PC-9 (cell line): Measurements from ENCODE around the gene PCDH1. TPM values are rescaled to one million over a fixed set of nuclear protein-coding genes. Genes with fewer than 3 reads are reported as not detected.

Experiments
- BruUV-seq: library from RNA; stranded (reverse); fragments of 400-500 nt; replicated peaks from 2 replicates; lab custom pipeline; 2021; lab: Mats Ljungman, UMichigan
- CTCF ChIA-PET: fragments of 300-600 bp; sonication (Branson Sonifier 250); formaldehyde crosslinking; loops from one replicate; lab custom pipeline; 2022; ENCODE audit warnings: antibody characterized with exemption; lab: Charles Lee
- POLR2A ChIA-PET: fragments of 300-600 bp; sonication (Branson Sonifier 250); formaldehyde crosslinking; loops from one replicate; lab custom pipeline; 2022; ENCODE audit warnings: antibody characterized with exemption; ENCODE audit not compliant: unreplicated experiment; lab: Charles Lee
- DNase-seq, 2 experiments: peaks; one replicate each; pipeline versions ENCODE4 v3.0.0 to v3.0.0-alpha.2; 2015 to 2022; ENCODE audit warnings: mixed read lengths in 1 of 2
- H2AFZ ChIP-seq: fragments of 200-600 bp; sonication (generic); 2 replicates; pipeline ENCODE4 v1.8.1; 2017; ENCODE audit warnings: antibody characterized with exemption
- H3F3A ChIP-seq: fragments of 200-600 bp; sonication (generic); 2 replicates; pipeline ENCODE4 v1.8.1; 2017; ENCODE audit warnings: antibody characterized with exemption, mild to moderate bottlenecking, low read depth; ENCODE audit not compliant: insufficient read depth
- H3K27ac ChIP-seq: fragments of 200-600 bp; sonication (generic); 2 replicates; pipeline ENCODE4 v1.6.1; 2016; ENCODE audit warnings: mixed run types
- H3K27me3 ChIP-seq: fragments of 200-600 bp; sonication (generic); 2 replicates; pipeline ENCODE4 v1.6.1; 2016; ENCODE audit warnings: low read depth, mixed run types; ENCODE audit not compliant: insufficient read depth
- H3K36me3 ChIP-seq: fragments of 200-600 bp; sonication (generic); 2 replicates; pipeline ENCODE4 v1.6.1; 2016; ENCODE audit warnings: low read depth, mixed run types
- H3K4me1 ChIP-seq: fragments of 200-600 bp; sonication (generic); replicated peaks from 2 replicates; pipeline ENCODE4 v1.6.1; 2016; ENCODE audit warnings: mixed run types; ENCODE audit not compliant: insufficient read depth
- H3K4me2 ChIP-seq: fragments of 200-600 bp; sonication (generic); 2 replicates; pipeline ENCODE4 v1.6.1; 2017; ENCODE audit warnings: mixed run types
- H3K4me3 ChIP-seq: fragments of 200-600 bp; sonication (generic); 2 replicates; pipeline ENCODE4 v1.6.1; 2016; ENCODE audit warnings: mixed run types
- H3K79me2 ChIP-seq: fragments of 200-600 bp; sonication (generic); 2 replicates; pipeline ENCODE4 v1.6.1; 2017; ENCODE audit warnings: low read depth, mixed run types
- H3K9me2 ChIP-seq: fragments of 200-600 bp; sonication (generic); 2 replicates; pipeline ENCODE4 v1.8.1; 2017; ENCODE audit warnings: mild to moderate bottlenecking; ENCODE audit not compliant: insufficient read depth
- H3K9me3 ChIP-seq: fragments of 200-600 bp; sonication (generic); 2 replicates; pipeline ENCODE4 v1.8.1; 2016; ENCODE audit warnings: low read depth; ENCODE audit not compliant: insufficient read depth
- H4K20me1 ChIP-seq: fragments of 200-600 bp; sonication (generic); 2 replicates; pipeline ENCODE4 v1.8.1; 2017; ENCODE audit not compliant: insufficient read depth
- EZH2 ChIP-seq: fragments of 200-600 bp; sonication (generic); IDR thresholded peaks from 2 replicates; pipeline ENCODE4 v1.8.0; 2017; ENCODE audit warnings: antibody characterized with exemption, low read depth
- intact Hi-C: fragments of 100-400 bp; cut with micrococcal nuclease; formaldehyde crosslinking; loops from one replicate; pipeline ENCODE4 v1.10.0; 2022; ENCODE audit not compliant: unreplicated experiment
- total RNA-seq: library from RNA; stranded (reverse); gene quantifications from 2 replicates; pipeline ENCODE4 v1.2.3, GENCODE V29; 2021
- TF ChIP-seq, protein P1 (sequence below): fragments of 200-600 bp; sonication (generic); conservative IDR thresholded peaks from 2 replicates; pipeline ENCODE4 v1.6.1; 2017; ENCODE audit warnings: mixed run types, antibody characterized with exemption, mild to moderate bottlenecking, moderate library complexity

Gene PCDH1
- total RNA-seq, 1 experiment from 2014 or later, result 88.5 TPM

DNA sequence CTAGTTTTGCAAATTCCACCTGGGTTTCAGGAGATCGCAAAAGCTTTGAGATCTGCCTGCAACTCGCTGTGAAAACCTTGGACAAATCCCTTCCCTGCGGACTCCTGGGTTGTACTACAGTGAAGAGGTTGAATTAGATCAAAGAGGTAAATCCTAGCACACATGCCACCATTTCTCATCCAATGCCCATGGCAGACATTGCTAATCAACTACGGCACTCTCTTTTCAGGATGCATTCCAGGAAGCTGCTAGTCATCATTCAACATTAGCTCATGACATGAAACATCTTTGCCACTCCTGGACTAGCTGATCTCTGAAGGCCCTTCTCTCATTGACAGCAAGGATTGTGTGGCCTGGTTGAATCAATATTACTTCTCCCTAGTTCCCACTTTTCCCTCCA is 46.1 kb downstream of the PCDH1 start:
- H3K27me3 ChIP-seq, result no peaks in the 10 kb centered on the region
- no peaks in the 10 kb centered on the region for H3K9me2 ChIP-seq
- DNase-seq, result no peak
- POLR2A ChIA-PET, result interaction anchor here (0.8 kb wide), 1 partner anchor 38 kb away, joined by 3 read pairs; no protein-coding TSS in a partner anchor
- H3K9me3 ChIP-seq, result no peaks in the 10 kb centered on the region
- no peak overlapping the region for H3K27ac ChIP-seq
- H3K4me1 ChIP-seq, result peaks cover 41% of the 10 kb centered on the region
- no peak overlapping the region for H3K4me3 ChIP-seq
- H2AFZ ChIP-seq, result no peak overlapping the region
- H3F3A ChIP-seq, result peaks cover 40% of the 10 kb centered on the region
- H3K79me2 ChIP-seq, result no peaks in the 10 kb centered on the region
- TF ChIP-seq, protein P1, sequence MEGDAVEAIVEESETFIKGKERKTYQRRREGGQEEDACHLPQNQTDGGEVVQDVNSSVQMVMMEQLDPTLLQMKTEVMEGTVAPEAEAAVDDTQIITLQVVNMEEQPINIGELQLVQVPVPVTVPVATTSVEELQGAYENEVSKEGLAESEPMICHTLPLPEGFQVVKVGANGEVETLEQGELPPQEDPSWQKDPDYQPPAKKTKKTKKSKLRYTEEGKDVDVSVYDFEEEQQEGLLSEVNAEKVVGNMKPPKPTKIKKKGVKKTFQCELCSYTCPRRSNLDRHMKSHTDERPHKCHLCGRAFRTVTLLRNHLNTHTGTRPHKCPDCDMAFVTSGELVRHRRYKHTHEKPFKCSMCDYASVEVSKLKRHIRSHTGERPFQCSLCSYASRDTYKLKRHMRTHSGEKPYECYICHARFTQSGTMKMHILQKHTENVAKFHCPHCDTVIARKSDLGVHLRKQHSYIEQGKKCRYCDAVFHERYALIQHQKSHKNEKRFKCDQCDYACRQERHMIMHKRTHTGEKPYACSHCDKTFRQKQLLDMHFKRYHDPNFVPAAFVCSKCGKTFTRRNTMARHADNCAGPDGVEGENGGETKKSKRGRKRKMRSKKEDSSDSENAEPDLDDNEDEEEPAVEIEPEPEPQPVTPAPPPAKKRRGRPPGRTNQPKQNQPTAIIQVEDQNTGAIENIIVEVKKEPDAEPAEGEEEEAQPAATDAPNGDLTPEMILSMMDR, result no peak
- TF ChIP-seq EZH2, result no peak
- BruUV-seq, result no TSS peak
- CTCF ChIA-PET, result no interaction called here
- H4K20me1 ChIP-seq, result no peaks in the 10 kb centered on the region
- intact Hi-C loops, result loop anchor here (5.0 kb wide), 1 partner anchor 45 kb away; the partner anchor contains the start of gene PCDH1
- no peak overlapping the region for H3K4me2 ChIP-seq
- no peaks in the 10 kb centered on the region for H3K36me3 ChIP-seq

DNA sequence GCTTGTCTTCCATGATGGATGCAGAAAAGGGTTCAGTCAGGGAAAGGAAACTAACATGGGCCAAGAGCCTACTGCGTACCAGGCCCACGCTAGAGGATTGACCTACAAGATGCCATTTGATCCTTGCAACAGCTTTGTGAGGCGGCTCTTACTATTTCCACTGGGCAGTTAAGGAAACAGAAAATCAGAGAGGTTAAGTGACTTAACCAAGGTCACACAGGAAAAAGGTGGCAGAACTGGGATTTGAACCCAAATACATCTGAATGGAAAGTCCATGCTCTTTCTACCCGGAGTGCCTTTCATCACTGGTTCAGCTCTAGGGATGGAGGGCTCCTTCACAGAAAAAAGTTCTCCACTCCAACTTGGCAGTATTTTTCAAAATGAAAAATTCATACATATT is 50.0 kb downstream of the PCDH1 start:
- TF ChIP-seq, protein P1, result no peak
- no peak for TF ChIP-seq EZH2
- intact Hi-C loops, result no loop called here
- CTCF ChIA-PET, result no interaction called here

DNA sequence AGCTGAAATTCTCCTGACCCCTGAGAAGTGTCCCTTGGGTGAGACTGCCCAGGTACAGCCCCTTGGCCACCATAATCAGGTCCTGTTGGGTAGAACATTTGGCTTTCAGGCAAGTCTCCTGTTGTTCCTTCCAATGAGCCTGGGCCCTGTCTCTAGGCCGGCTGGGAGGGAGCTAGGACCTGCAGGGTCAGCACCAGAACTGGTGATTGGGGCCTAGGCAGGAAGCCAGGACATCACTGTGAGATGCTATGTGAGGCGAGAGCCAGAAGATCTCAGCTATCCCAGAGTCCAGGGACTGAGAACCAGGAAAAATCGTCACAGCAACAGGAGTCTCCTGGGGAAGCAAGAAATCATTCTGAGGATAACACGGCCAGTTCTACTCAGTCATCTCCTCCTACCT is 51.5 kb downstream of the PCDH1 start:
- BruUV-seq, result no TSS peak
- Histone ChIP-seq H3K9me3 (no peaks in the 10 kb centered on the region), H3K4me2 (no peak overlapping the region), H4K20me1 (no peaks in the 10 kb centered on the region), H3K79me2 (no peaks in the 10 kb centered on the region), H3K9me2 (no peaks in the 10 kb centered on the region), H3F3A (peaks cover 9% of the 10 kb centered on the region), H3K36me3 (no peaks in the 10 kb centered on the region), H3K27me3 (no peaks in the 10 kb centered on the region), H3K4me3 (no peak overlapping the region), H3K4me1 (peaks cover 9% of the 10 kb centered on the region), H3K27ac (no peak overlapping the region), H2AFZ (no peak overlapping the region)
- POLR2A ChIA-PET, result interaction anchor here (0.6 kb wide), 1 partner anchor 511 kb away, joined by 5 read pairs; no protein-coding TSS in a partner anchor
- no peak for DNase-seq
- no peak for TF ChIP-seq EZH2
- TF ChIP-seq, protein P1, result no peak
- CTCF ChIA-PET, result interaction anchor here (0.9 kb wide), 1 partner anchor 41 kb away, joined by 4 read pairs; no protein-coding TSS in a partner anchor
- intact Hi-C loops, result no loop called here

More for the DNA sequence above, 50.0 kb downstream of the PCDH1 start:
- POLR2A ChIA-PET, result no interaction called here
- Histone ChIP-seq H3K4me1 (peaks cover 22% of the 10 kb centered on the region), H3K9me3 (no peaks in the 10 kb centered on the region), H3K4me2 (no peak overlapping the region), H2AFZ (no peak overlapping the region), H3K4me3 (no peak overlapping the region), H3K27me3 (no peaks in the 10 kb centered on the region), H4K20me1 (no peaks in the 10 kb centered on the region), H3F3A (peaks cover 23% of the 10 kb centered on the region; the same call in 1 of the 2 replicates), H3K27ac (no peak overlapping the region), H3K36me3 (no peaks in the 10 kb centered on the region), H3K9me2 (no peaks in the 10 kb centered on the region), H3K79me2 (no peaks in the 10 kb centered on the region)
- no TSS peak for BruUV-seq
- no peak for DNase-seq
